Fibroblast of the aortic adventitia (primary cell): ENCODE data around the gene DGCR6. TPM values are rescaled to one million over a fixed set of nuclear protein-coding genes. Genes with fewer than 3 reads are reported as not detected.
"Not testable (repeated sequence)": the region's sequence is repeated elsewhere in the genome, so short reads cannot be mapped to it uniquely, and the experiment has no call there.

ENCODE experiments used
- DNase-seq: peaks from one replicate; pipeline ENCODE4 v3.0.0-alpha.2; 2010; ENCODE audit warnings: low read depth
- H3K4me3 ChIP-seq: 2 replicates; pipeline ENCODE4 v1.5.1; 2011; ENCODE audit warnings: low read depth, mild to moderate bottlenecking, control low read depth, low read length, moderate library complexity
- total RNA-seq: library from RNA; depleted of rRNA; stranded (reverse); fragments of >200 nt; gene quantifications from 2 replicates; pipeline ENCODE4 v1.2.3, GENCODE V29; 2012; ENCODE audit warnings: low replicate concordance

Gene DGCR6
- total RNA-seq, 1 donor: 1.8 TPM

- DNase-seq: not testable (repeated sequence)
Observed at GRCh38 chr22:18959266-18959665, 53.1 kb downstream of the DGCR6 start.

GRCh38 chr22:18959741-18960140, 53.6 kb downstream of the DGCR6 start:
- DNase-seq, H3K4me3 ChIP-seq: not testable (repeated sequence)

More at GRCh38 chr22:18959266-18959665, 53.1 kb downstream of the DGCR6 start:
- H3K4me3 ChIP-seq: not testable (repeated sequence)

DNA sequence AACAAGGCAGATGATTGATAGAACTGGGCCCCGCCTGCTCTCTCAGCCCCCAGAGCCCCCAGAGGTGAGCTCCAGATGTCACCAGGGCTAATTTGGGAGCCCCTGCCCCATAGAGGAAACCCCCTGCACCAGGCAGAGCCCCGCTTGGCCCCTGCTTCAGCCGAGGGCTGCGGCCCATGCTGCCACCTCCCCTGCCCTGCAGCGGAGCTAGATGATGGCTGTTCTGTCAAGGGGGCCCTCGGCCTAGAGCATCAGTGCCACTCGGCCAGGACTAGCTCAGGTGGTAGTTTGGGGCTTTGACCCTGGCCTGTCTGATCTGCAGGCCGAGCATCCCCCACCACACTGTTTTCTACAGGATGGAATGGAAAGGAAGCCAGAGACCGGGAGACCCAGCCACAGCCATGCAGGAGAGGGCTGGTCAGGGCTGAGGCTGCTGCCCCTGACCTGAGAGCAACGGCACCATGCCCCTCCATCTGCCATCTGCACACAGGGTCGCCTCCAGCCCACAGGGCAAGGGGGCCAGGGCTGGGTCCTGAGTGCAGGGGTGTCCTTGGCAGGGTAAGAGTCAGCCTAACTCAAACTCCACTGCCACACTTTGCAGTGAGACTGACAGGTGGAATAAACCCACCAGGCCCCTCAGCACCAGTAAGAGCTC, 54.2 kb downstream of the DGCR6 start:
- DNase-seq: not testable (repeated sequence)

GRCh38 chr22:18961201-18961600, 55.1 kb downstream of the DGCR6 start:
- DNase-seq, H3K4me3 ChIP-seq: not testable (repeated sequence)

More for the DNA sequence above, 54.2 kb downstream of the DGCR6 start:
- not testable (repeated sequence) for H3K4me3 ChIP-seq

Other genes starting within 250 kb of the DGCR6 start
- gene PRODH, start 30.0 kb downstream of the DGCR6 start, total RNA-seq: 0.74 TPM in 1 of 2 replicates, not detected in the other
- gene DGCR2, start 216.1 kb downstream of the DGCR6 start, total RNA-seq: 29.2 and 42.7 TPM in 2 replicates
- gene TSSK2, start 225.0 kb downstream of the DGCR6 start, total RNA-seq: not detected in 2 replicates
- gene ESS2, start 238.3 kb downstream of the DGCR6 start, total RNA-seq: 13.9 and 20.1 TPM in 2 replicates
- gene GSC2, start 244.0 kb downstream of the DGCR6 start, total RNA-seq: not detected in 2 replicates